H1 (cell line): Measurements from ENCODE around the gene BTBD9. TPM values are rescaled to one million over a fixed set of nuclear protein-coding genes. Genes with fewer than 3 reads are reported as not detected.
A peak's percentile ranks its signal among the peaks of the same experiment; 100 is the strongest.

Experiments used
- CTCF ChIA-PET: fragments of 300-600 bp; sonication (Branson Sonifier 250); formaldehyde crosslinking; loops from one replicate; lab custom pipeline; 2021; ENCODE audit not compliant: partially characterized antibody; lab: Charles Lee
- POLR2A ChIA-PET: fragments of 300-600 bp; sonication (Branson Sonifier 250); formaldehyde crosslinking; loops from one replicate; lab custom pipeline; 2021; ENCODE audit warnings: inconsistent platforms; ENCODE audit not compliant: partially characterized antibody; lab: Charles Lee
- DNase-seq, 2 experiments: peaks; one replicate each; pipeline versions ENCODE4 v3.0.0 to v3.0.0-alpha.2; 2010 to 2022; ENCODE audit warnings: low spot score in 2 of 2, low read depth in 1 of 2, mixed read lengths in 1 of 2
- FAIRE-seq: peaks from 2 replicates; lab custom pipeline; 2011; peaks lifted over from hg19 to GRCh38; lab: Jason Lieb, UNC
- H2AFZ ChIP-seq: 2 replicates; pipeline ENCODE4 v1.8.1; 2012; ENCODE audit warnings: low read length, inconsistent platforms
- H2AK5ac ChIP-seq: 2 replicates; pipeline ENCODE4 v1.6.1; 2013; ENCODE audit warnings: low read depth, low read length
- H2BK120ac ChIP-seq: replicated peaks from 2 replicates; pipeline ENCODE3; 2013; ENCODE audit warnings: low read depth, low read length, inconsistent platforms
- H2BK12ac ChIP-seq: 2 replicates; pipeline ENCODE4 v1.6.1; 2013; ENCODE audit warnings: low read depth, low read length
- H2BK15ac ChIP-seq: 2 replicates; pipeline ENCODE4 v1.6.1; 2013; ENCODE audit warnings: low read length
- H2BK20ac ChIP-seq: 2 replicates; pipeline ENCODE4 v1.6.1; 2013; ENCODE audit warnings: low read length
- H2BK5ac ChIP-seq: 2 replicates; pipeline ENCODE4 v1.6.1; 2013; ENCODE audit warnings: low read depth, low read length
- H3K14ac ChIP-seq: 2 replicates; pipeline ENCODE4 v1.6.1; 2013; ENCODE audit warnings: inconsistent platforms; ENCODE audit not compliant: insufficient read length
- H3K18ac ChIP-seq: 2 replicates; pipeline ENCODE4 v1.6.1; 2013; ENCODE audit warnings: low read length; ENCODE audit errors: extremely low read depth
- H3K23ac ChIP-seq: 2 replicates; pipeline ENCODE4 v1.6.1; 2013; ENCODE audit warnings: inconsistent platforms; ENCODE audit not compliant: insufficient read length
- H3K23me2 ChIP-seq: 2 replicates; pipeline ENCODE4 v1.6.1; 2013; ENCODE audit warnings: low read depth, low read length
- H3K27ac ChIP-seq: 2 replicates; pipeline ENCODE4 v1.6.1; 2011; ENCODE audit warnings: low read depth, low read length, inconsistent platforms
- H3K27me3 ChIP-seq, 4 experiments: replicated peaks in 1 of 4; 1 replicate in 1 of 4; 2 replicates in 3 of 4; pipeline versions ENCODE4 v1.6.1 to v1.8.1; 2011 to 2013; ENCODE audit warnings: low read length in 3 of 4, mild to moderate bottlenecking in 3 of 4, inconsistent platforms in 2 of 4, mixed read lengths in 2 of 4, moderate library complexity in 1 of 4; ENCODE audit not compliant: control insufficient read depth in 3 of 4, insufficient read depth in 3 of 4; ENCODE audit errors: extremely low read depth in 1 of 4
- H3K36me3 ChIP-seq, 4 experiments: 2 replicates each; pipeline versions ENCODE4 v1.6.1 to v1.8.1; 2011 to 2013; ENCODE audit warnings: mild to moderate bottlenecking in 4 of 4, low read length in 3 of 4, moderate library complexity in 2 of 4, control low read depth in 1 of 4, inconsistent platforms in 1 of 4; ENCODE audit not compliant: insufficient read depth in 4 of 4, control insufficient read depth in 2 of 4
- H3K4ac ChIP-seq: replicated peaks from 2 replicates; pipeline ENCODE3; 2013; ENCODE audit warnings: low read length, low read depth, mixed read lengths, inconsistent platforms; ENCODE audit not compliant: insufficient read length
- H3K4me1 ChIP-seq, 4 experiments: replicated peaks in 1 of 4; 1 replicate in 1 of 4; 2 replicates in 3 of 4; pipeline versions ENCODE4 v1.6.1 to v1.8.1; 2011 to 2013; ENCODE audit warnings: low read length in 3 of 4, inconsistent platforms in 2 of 4, mixed read lengths in 1 of 4; ENCODE audit not compliant: insufficient read depth in 4 of 4, control insufficient read depth in 3 of 4
- H3K4me2 ChIP-seq, 2 experiments: 2 replicates each; pipeline versions ENCODE4 v1.6.1 to v1.8.1; 2011 to 2013; ENCODE audit warnings: low read depth in 2 of 2, low read length in 2 of 2, control low read depth in 1 of 2, inconsistent platforms in 1 of 2, mild to moderate bottlenecking in 1 of 2; ENCODE audit not compliant: insufficient read depth in 1 of 2
- H3K4me3 ChIP-seq, 4 experiments: fragments of 200-600, 300-600 bp in 1 of 4; sonication (generic), shearing (Covaris generic), sonication (Bioruptor Twin) in 1 of 4; 2 replicates each; pipeline versions ENCODE4 v1.5.1 to v1.8.1; 2011 to 2016; ENCODE audit warnings: low read length in 4 of 4, low read depth in 3 of 4, control low read depth in 2 of 4, inconsistent platforms in 2 of 4, mild to moderate bottlenecking in 2 of 4, mixed read lengths in 1 of 4, moderate library complexity in 1 of 4; ENCODE audit not compliant: insufficient read depth in 2 of 4; ENCODE audit errors: extremely low read depth in 1 of 4
- H3K56ac ChIP-seq: replicated peaks from 2 replicates; pipeline ENCODE3; 2013; ENCODE audit warnings: low read depth, mild to moderate bottlenecking, mixed read lengths, low read length, inconsistent platforms; ENCODE audit not compliant: insufficient read length
- H3K79me1 ChIP-seq: 2 replicates; pipeline ENCODE4 v1.6.1; 2013; ENCODE audit warnings: low read depth, low read length, control low read depth
- H3K79me2 ChIP-seq, 2 experiments: 2 replicates each; pipeline versions ENCODE4 v1.6.1 to v1.8.1; 2012 to 2013; ENCODE audit warnings: low read length in 2 of 2, mild to moderate bottlenecking in 2 of 2, inconsistent platforms in 1 of 2; ENCODE audit not compliant: insufficient read depth in 2 of 2, control insufficient read depth in 1 of 2
- H3K9ac ChIP-seq, 4 experiments: replicated peaks in 1 of 4; 1 replicate in 1 of 4; 2 replicates in 3 of 4; pipeline versions ENCODE4 v1.6.1 to v1.8.1; 2011 to 2013; ENCODE audit warnings: low read depth in 3 of 4, low read length in 3 of 4, control low read depth in 2 of 4, mild to moderate bottlenecking in 2 of 4, moderate library complexity in 2 of 4, inconsistent platforms in 1 of 4; ENCODE audit errors: extremely low read depth in 1 of 4
- H3K9me3 ChIP-seq, 2 experiments: 2 replicates each; pipeline versions ENCODE4 v1.6.1 to v1.8.1; 2012 to 2013; ENCODE audit warnings: mild to moderate bottlenecking in 2 of 2, moderate library complexity in 2 of 2, control low read depth in 1 of 2, inconsistent platforms in 1 of 2, low read depth in 1 of 2, low read length in 1 of 2, mixed read lengths in 1 of 2; ENCODE audit not compliant: insufficient read depth in 2 of 2
- H4K20me1 ChIP-seq, 2 experiments: replicated peaks in 1 of 2; 2 replicates each; pipeline versions ENCODE3 to v1.8.1; 2011 to 2013; ENCODE audit warnings: inconsistent platforms in 2 of 2, low read length in 2 of 2, mild to moderate bottlenecking in 1 of 2; ENCODE audit not compliant: insufficient read depth in 2 of 2, control insufficient read depth in 1 of 2
- H4K5ac ChIP-seq: 2 replicates; pipeline ENCODE4 v1.6.1; 2013; ENCODE audit warnings: low read length, low read depth, mixed read lengths, inconsistent platforms; ENCODE audit not compliant: insufficient read length
- H4K8ac ChIP-seq: 2 replicates; pipeline ENCODE4 v1.8.0; 2013; ENCODE audit warnings: mild to moderate bottlenecking, moderate library complexity, low read length, inconsistent platforms; ENCODE audit not compliant: insufficient read depth; ENCODE audit errors: extremely low read depth
- H4K91ac ChIP-seq: replicated peaks from 2 replicates; pipeline ENCODE3; 2013; ENCODE audit warnings: low read length, mixed read lengths, inconsistent platforms; ENCODE audit not compliant: insufficient read length
- BRCA1 ChIP-seq: IDR thresholded peaks from 2 replicates; pipeline ENCODE4 v1.6.1; 2012; ENCODE audit warnings: low read depth, low read length, improper control_type of control experiment
- POU5F1 ChIP-seq: IDR thresholded peaks from 2 replicates; pipeline ENCODE4 v1.6.1; 2011; ENCODE audit warnings: low read depth, mild to moderate bottlenecking, low read length, moderate library complexity
- WGBS, 2 experiments: shearing (Covaris generic) in 1 of 2; methylation state at CpG; one replicate each; pipeline versions ENCODE4 v1.1.6 to v1.1.7; 2013 to 2015; ENCODE audit warnings: low lambda C conversion rate in 2 of 2, mixed read lengths in 2 of 2, inconsistent platforms in 1 of 2, low coverage in 1 of 2, missing lambda C conversion rate in 1 of 2; ENCODE audit not compliant: insufficient replicate concordance in 2 of 2, insufficient coverage in 1 of 2, insufficient read length in 1 of 2; ENCODE audit errors: extremely low coverage in 1 of 2, missing lambda C conversion rate in 1 of 2; 5-methylcytosine and 5-hydroxymethylcytosine counted together
- polyA plus RNA-seq, 7 experiments: library from polyadenylated mRNA; depleted of rRNA in 3 of 7; stranded (reverse) in 5 of 7; unstranded in 2 of 7; fragments of >200 nt in 5 of 7; fragments of 200-250 nt in 2 of 7; gene quantifications; 1 replicate in 5 of 7; 2 replicates in 1 of 7; 4 replicates in 1 of 7; pipeline versions ENCODE4 v1.2.1 to v1.2.3, GENCODE V29; 2011 to 2013; ENCODE audit warnings: missing spikeins in 2 of 7, mixed read lengths in 2 of 7
- total RNA-seq: library from RNA; stranded (reverse); fragmentation: NEBNext Ultra II Directional; extraction: Animal tissue kit (Norgen Biotek cat#: 25700); gene quantifications from 2 replicates; pipeline ENCODE4 v1.2.1, GENCODE V29; 2021

The BTBD9 gene
- total and polyA plus RNA-seq, 2 of the 8 experiments (the other 6 are each of a cell fraction or from before 2014, with no cell fraction given) = 0.92 to 4.1 TPM

GRCh38 chr6:38427492-38428210 is 212.1 kb downstream of the BTBD9 start:
- H3K18ac ChIP-seq = peak overlapping the region; percentile 13; the same call in 1 of the 2 replicates
- no peak overlapping the region for H3K23ac ChIP-seq
- ChIA-PET CTCF (interaction anchor here (0.6 kb wide), 1 partner anchor 158 kb away, joined by 5 read pairs; no protein-coding TSS in a partner anchor), POLR2A (interaction anchor here (1.0 kb wide), 1 partner anchor 12 kb away, joined by 5 read pairs; no protein-coding TSS in a partner anchor)
- 0 out of 2 replicates have a peak, but pooled peaks have one; percentile 54 for TF ChIP-seq POU5F1
- TF ChIP-seq BRCA1 = no peak
- no peak overlapping the region for H2AFZ ChIP-seq
- H3K27ac ChIP-seq = no peak overlapping the region
- H2BK5ac ChIP-seq = peak overlapping the region; percentile 30; the same call in 1 of the 2 replicates
- H2BK15ac ChIP-seq = no peak overlapping the region
- no peaks in the 10 kb centered on the region for H3K79me1 ChIP-seq
- H3K56ac ChIP-seq = no peak overlapping the region
- no peak overlapping the region for H4K8ac ChIP-seq
- no peaks in the 10 kb centered on the region for H3K27me3 ChIP-seq
- DNase-seq = no peak
- no peaks in the 10 kb centered on the region for H3K36me3 ChIP-seq
- no peak overlapping the region for H3K14ac ChIP-seq
- H3K23me2 ChIP-seq = no peaks in the 10 kb centered on the region
- H4K5ac ChIP-seq = no peak overlapping the region
- no peak overlapping the region for H2AK5ac ChIP-seq
- H2BK20ac ChIP-seq = no peak overlapping the region
- no peak for FAIRE-seq
- no peaks in the 10 kb centered on the region; a peak in 1 of 4 replicates for H3K9me3 ChIP-seq
- 42% methylated on average over 2 of the region's 2 CpGs; no CpG with 5 or more reads in 1 of the 2 experiments for WGBS, 2 experiments
- H2BK12ac ChIP-seq = no peak overlapping the region
- no peak overlapping the region for H4K91ac ChIP-seq
- H3K4ac ChIP-seq = peak overlapping the region; percentile 20
- H4K20me1 ChIP-seq = no peaks in the 10 kb centered on the region
- H3K79me2 ChIP-seq = no peaks in the 10 kb centered on the region
- peaks cover 1 to 9% (median 4%) of the 10 kb centered on the region in 4 experiments; a peak in 4 of 7 replicates for H3K4me1 ChIP-seq
- peak overlapping the region; percentile 44 to 55; a peak in 3 of 4 replicates for H3K4me2 ChIP-seq
- no peak overlapping the region for H3K9ac ChIP-seq
- peak overlapping the region in 1 of 4 experiments; percentile 40; a peak in 3 of 8 replicates for H3K4me3 ChIP-seq
- H2BK120ac ChIP-seq = no peak overlapping the region
